GM12864 (cell line): ENCODE results near the gene CBLN4.

ENCODE experiments used
- DNase-seq: peaks from one replicate; pipeline ENCODE4 v3.0.0-alpha.2; 2011; ENCODE audit warnings: low read depth
- H3K4me3 ChIP-seq: 2 replicates; pipeline ENCODE4 v1.5.1; 2011; ENCODE audit warnings: mild to moderate bottlenecking, low read depth, low read length, control low read depth
- CTCF ChIP-seq: IDR thresholded peaks from 2 replicates; pipeline ENCODE4 v1.5.1; 2011; ENCODE audit warnings: low read depth, mild to moderate bottlenecking, moderate library complexity, low read length, control low read depth, inconsistent platforms; ENCODE audit errors: missing control alignments

The CBLN4 gene

DNA sequence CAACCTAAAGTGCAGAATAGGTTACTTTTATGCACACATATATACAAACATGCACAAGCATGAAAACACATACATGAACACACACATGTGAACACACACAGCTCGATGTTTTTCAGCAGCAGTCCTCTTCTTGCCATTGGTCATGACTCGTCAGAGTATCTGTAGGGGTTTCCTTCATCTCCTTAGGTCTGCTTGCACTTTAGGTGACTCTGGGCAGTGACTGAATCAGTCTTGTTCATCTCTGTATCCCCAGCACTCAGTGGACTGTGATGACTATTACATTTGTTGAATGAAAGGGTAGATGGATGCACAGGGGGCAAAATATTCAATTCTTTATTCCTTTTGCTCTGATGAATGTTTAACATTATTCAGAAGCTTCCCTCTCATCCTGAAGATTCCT is 26.8 kb downstream of the CBLN4 start:
- no peak for TF ChIP-seq CTCF
- DNase-seq, result no peak
- no peak overlapping the region for H3K4me3 ChIP-seq

DNA sequence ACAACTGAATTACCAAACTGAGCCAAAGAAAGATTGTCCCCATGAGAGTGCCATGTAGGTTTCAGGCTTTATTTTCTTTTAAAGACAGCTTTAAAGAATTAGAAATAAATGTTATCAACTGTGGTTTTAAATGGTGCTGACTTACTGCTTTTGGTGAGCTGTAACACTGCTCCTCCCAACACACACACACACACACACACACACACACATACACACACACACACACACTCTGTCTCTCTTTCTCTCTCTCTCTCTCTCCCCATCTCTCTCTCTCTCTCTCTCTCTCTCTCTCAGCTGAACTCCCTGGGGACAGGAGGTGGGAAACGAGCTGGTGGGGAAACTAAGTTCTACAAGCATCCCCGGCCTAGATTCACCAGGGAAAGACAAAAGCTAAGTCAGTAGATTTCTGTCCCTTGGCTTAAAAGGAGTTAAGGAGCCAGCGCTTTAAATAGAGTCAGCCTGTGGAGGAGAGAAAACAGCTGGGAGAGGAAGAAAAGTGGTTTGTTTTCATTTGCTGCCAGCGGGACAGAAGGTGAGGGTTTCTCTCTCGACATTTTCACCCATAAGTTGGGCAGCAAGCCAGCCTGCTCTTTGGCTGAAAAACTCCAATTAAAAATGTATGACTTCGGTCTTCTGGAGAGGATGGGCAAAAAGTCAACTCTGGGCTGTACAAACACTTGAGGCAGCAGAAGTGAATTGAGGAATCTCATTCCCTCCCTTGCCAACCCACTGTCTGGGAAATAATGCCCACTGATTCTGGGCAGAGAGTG is 27.4 kb downstream of the CBLN4 start:
- H3K4me3 ChIP-seq, result no peak overlapping the region
- TF ChIP-seq CTCF, result no peak
- no peak for DNase-seq

DNA sequence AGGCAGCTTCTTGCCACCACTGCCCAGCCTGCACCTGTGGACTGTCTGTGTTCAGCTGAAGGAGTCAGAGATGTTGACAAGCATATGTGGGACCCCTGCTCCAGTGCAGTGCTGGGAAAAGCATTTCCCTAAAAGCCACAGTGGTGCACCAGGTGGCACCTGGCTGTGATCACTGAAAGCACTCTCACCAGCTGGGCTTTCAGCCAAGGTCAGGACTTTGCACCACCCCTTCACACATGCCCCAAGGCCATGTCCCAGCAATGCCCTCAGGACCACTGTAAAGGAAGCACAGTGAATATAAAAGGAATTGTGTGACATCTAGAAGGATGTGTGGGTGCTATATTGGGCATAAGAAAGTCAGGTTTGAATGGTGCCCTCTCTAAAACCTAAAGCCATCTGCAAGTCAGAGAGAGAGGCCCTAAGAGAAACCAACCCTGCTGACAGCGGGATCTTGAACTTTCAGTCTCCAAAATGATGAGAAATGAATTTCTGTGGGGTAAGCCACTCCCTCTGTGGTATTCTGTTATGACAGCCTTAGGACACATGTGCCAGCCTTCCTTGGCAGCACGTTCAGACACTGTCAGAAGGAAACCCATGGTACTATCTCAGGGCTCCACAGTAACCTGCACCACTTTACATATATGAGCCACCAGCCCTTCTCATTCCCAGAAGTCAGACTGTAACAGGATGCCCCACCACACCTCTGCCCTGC is 30.7 kb downstream of the CBLN4 start:
- H3K4me3 ChIP-seq, result no peak overlapping the region
- no peak for DNase-seq
- no peak for TF ChIP-seq CTCF

- no peak for TF ChIP-seq CTCF
- DNase-seq, result no peak
- H3K4me3 ChIP-seq, result no peak overlapping the region
These were observed 40.5 kb downstream of the CBLN4 start for GRCh38 chr20:55964790-55965189.

GRCh38 chr20:55961376-55962330 is 43.7 kb downstream of the CBLN4 start:
- DNase-seq, result no peak
- TF ChIP-seq CTCF, result no peak
- no peak overlapping the region for H3K4me3 ChIP-seq

- TF ChIP-seq CTCF, result no peak
- DNase-seq, result no peak
- no peak overlapping the region for H3K4me3 ChIP-seq
These were observed 52.1 kb downstream of the CBLN4 start for GRCh38 chr20:55953201-55953600.
